Nephron progenitor cell (in vitro differentiated cells): ENCODE data around the gene HDAC4.

Source experiments
- DNase-seq: peaks from one replicate; pipeline ENCODE4 v3.0.0; 2021
- H3K27ac Mint-ChIP-seq: 2 replicates; pipeline ENCODE4 v1.8.0; 2021; ENCODE audit warnings: mild to moderate bottlenecking, moderate library complexity, mixed read lengths
- H3K27me3 Mint-ChIP-seq: 2 replicates; pipeline ENCODE4 v1.8.0; 2021; ENCODE audit warnings: mild to moderate bottlenecking, low read depth, mixed read lengths; ENCODE audit not compliant: poor library complexity
- H3K36me3 Mint-ChIP-seq: 2 replicates; pipeline ENCODE4 v1.8.0; 2021; ENCODE audit warnings: low read depth, mixed read lengths
- H3K4me1 Mint-ChIP-seq: 2 replicates; pipeline ENCODE4 v1.8.0; 2021; ENCODE audit warnings: mixed read lengths
- H3K4me3 Mint-ChIP-seq: 2 replicates; pipeline ENCODE4 v1.8.0; 2021; ENCODE audit warnings: mild to moderate bottlenecking, moderate library complexity, mixed read lengths
- H3K9me3 Mint-ChIP-seq: 2 replicates; pipeline ENCODE4 v1.8.0; 2021; ENCODE audit warnings: mild to moderate bottlenecking, moderate library complexity, mixed read lengths
- CTCF ChIP-seq: fragments of 200-600 bp; sonication (generic); IDR thresholded peaks from 2 replicates; pipeline ENCODE4 v1.5.0; 2021; ENCODE audit warnings: antibody characterized with exemption

The HDAC4 gene

DNA sequence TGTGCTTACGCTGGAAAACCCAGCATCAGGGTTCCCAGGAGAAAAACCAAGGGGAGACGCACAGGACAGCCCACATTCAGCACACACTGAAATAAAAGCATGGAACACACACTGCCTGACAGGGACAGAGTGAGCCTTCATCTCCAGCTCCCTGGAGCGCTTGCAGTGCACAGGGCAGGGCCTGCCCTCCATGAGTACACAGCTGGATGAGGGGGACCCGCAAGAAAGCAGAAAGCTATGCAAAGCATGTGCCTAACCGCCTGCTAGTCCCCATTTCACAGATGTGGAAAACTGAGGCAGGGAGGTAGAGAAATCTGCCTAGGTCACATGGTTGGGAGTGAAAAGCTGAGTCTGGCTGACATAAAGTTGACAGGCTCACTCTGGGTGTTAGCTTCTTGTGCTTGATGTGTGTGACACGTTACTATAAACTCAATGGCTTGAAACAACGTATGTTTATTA lies 187.1 kb downstream of the HDAC4 start:
- Mint-ChIP-seq H3K4me3 (no peak overlapping the region), H3K27me3 (no peaks in the 10 kb centered on the region), H3K9me3 (peaks cover 8% of the 10 kb centered on the region), H3K36me3 (peaks cover 9% of the 10 kb centered on the region), H3K4me1 (peaks cover 91% of the 10 kb centered on the region), H3K27ac (no peak overlapping the region)
- TF ChIP-seq CTCF: no peak
- no peak for DNase-seq

DNA sequence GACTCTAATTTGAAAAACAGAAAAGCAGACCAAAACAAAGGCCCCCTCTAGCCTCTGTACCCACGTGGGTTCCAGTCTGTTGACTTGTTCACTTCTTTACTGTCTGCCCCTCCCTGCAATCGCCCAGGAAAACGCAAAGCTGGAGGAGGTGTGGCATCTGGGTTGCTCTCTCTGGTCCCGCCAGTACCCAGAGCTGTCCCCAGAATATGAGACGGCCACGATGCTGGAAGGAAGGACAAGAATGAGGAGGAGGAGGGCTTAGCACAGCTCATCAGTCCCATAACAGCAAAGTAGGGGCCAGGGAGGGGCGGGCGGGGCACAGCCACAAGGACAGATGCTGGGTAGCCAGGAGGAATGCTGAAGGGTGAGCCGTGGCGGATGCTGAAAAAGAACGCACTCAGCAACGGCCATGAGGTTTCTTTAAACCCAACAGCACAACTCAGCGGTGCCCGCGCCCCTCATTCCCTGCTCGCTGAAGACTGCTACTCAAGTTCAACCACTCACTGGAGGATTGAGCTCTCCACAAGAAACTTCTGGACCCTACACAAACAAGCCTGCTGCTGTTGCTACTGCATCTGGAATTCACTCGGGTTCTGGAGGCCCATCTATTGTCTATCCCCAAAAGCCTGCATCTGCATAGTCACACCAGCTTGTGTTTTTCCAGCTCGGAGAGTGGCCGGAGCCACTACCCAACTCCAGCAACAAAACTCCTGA lies 187.7 kb downstream of the HDAC4 start:
- Mint-ChIP-seq H3K27ac (peak overlapping the region; percentile 98), H3K4me1 (peaks cover 96% of the 10 kb centered on the region), H3K4me3 (peak overlapping the region; percentile 42), H3K9me3 (peaks cover 8% of the 10 kb centered on the region), H3K27me3 (no peaks in the 10 kb centered on the region), H3K36me3 (peaks cover 13% of the 10 kb centered on the region)
- DNase-seq: no peak
- no peak for TF ChIP-seq CTCF

- peak; percentile 30 for DNase-seq
- H3K4me3 Mint-ChIP-seq: peak overlapping the region; percentile 42
- TF ChIP-seq CTCF: no peak
- peak overlapping the region; percentile 98 for H3K27ac Mint-ChIP-seq
- no peaks in the 10 kb centered on the region for H3K27me3 Mint-ChIP-seq
- H3K4me1 Mint-ChIP-seq: peaks cover 96% of the 10 kb centered on the region
- peaks cover 9% of the 10 kb centered on the region for H3K36me3 Mint-ChIP-seq
- H3K9me3 Mint-ChIP-seq: peaks cover under 1% of the 10 kb centered on the region
These were observed 188.5 kb downstream of the HDAC4 start for GRCh38 chr2:239212121-239212928.

DNA sequence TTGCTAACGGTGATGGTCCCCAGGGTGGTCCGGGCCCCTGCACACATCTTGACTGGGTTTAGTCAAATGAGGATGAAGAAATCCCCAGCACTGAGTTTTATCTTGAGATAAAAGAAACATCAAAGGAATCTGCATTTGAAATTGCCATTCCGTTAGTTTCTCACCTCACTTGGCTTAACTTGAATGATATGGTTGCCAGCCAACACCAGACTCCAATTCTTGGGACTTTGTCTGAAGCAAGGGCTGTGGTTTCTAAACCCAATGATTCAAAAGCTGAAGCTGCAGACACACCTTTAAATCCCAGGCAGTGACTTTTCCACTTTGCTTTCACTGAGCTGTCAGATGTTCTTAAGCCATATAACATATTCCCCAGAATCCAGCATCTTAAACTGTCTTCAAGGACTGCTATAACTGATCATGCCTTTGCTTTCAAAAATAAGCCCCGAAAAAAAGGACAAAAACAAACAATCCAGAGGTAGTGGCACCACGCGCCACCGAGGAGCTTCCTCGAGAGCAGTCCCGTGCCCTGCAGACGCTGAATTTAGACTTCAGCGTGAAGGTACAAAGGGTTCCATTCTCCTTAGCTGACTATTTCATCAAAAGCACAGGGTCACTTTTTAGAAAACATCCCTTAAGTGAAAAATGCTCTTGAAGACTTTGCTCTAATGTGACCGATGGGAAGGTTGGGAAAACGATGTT lies 189.3 kb downstream of the HDAC4 start:
- Mint-ChIP-seq H3K4me1 (peaks cover 96% of the 10 kb centered on the region), H3K27me3 (no peaks in the 10 kb centered on the region), H3K4me3 (peak overlapping the region; percentile 42), H3K27ac (peak overlapping the region; percentile 98), H3K36me3 (peaks cover 8% of the 10 kb centered on the region), H3K9me3 (no peaks in the 10 kb centered on the region)
- TF ChIP-seq CTCF: no peak
- DNase-seq: no peak

- no peak for DNase-seq
- Mint-ChIP-seq H3K27ac (peak overlapping the region; percentile 88), H3K27me3 (no peaks in the 10 kb centered on the region), H3K4me3 (peak overlapping the region; percentile 2), H3K36me3 (peaks cover 12% of the 10 kb centered on the region), H3K4me1 (peaks cover 93% of the 10 kb centered on the region), H3K9me3 (no peaks in the 10 kb centered on the region)
- TF ChIP-seq CTCF: no peak
These were observed 191.0 kb downstream of the HDAC4 start for GRCh38 chr2:239209783-239210182.
